LHCN-M2 (cell line): Measurements from ENCODE around the gene ZGRF1. TPM values are rescaled to one million over a fixed set of nuclear protein-coding genes. Genes with fewer than 3 reads are reported as not detected.
"Not testable (repeated sequence)": the region's sequence is repeated elsewhere in the genome, so short reads cannot be mapped to it uniquely, and the experiment has no call there.

Experiments
- DNase-seq: peaks from one replicate; pipeline ENCODE4 v3.0.0-alpha.2; 2012; ENCODE audit warnings: low read depth
- total RNA-seq: library from RNA; depleted of rRNA; stranded (reverse); fragments of >200 nt; gene quantifications from 2 replicates; pipeline ENCODE4 v1.2.3, GENCODE V29; 2014; rRNA removed

The ZGRF1 gene
- total RNA-seq, 1 experiment from 2014 or later = 17.4 TPM

DNA sequence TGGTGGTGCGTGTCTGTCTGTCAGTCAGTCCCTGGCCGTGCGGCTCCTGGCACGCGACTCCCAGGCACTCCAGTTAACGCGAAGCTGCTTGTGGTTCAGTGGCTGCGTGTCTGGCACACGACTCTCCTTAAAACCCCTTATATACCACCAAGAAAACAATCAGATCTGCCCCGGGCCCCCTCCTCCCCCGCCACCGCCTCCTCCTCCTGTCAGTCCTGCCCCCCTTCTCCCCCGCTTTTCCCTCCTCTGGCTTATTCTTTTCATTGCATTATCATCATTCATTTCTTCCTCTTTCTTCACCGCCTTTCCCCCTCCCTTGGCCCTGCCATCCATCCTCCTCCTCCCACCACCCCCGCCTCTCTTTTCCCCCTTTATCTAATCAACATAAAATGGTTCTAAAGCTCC is 120.6 kb downstream of the ZGRF1 start, which contains the start of gene NEUROG2:
TSS of gene NEUROG2 (minus strand) at position 115 of the 405 bp plus-strand sequence. CDS start 705 bp downstream, outside the sequence.
- DNase-seq = no peak

DNA sequence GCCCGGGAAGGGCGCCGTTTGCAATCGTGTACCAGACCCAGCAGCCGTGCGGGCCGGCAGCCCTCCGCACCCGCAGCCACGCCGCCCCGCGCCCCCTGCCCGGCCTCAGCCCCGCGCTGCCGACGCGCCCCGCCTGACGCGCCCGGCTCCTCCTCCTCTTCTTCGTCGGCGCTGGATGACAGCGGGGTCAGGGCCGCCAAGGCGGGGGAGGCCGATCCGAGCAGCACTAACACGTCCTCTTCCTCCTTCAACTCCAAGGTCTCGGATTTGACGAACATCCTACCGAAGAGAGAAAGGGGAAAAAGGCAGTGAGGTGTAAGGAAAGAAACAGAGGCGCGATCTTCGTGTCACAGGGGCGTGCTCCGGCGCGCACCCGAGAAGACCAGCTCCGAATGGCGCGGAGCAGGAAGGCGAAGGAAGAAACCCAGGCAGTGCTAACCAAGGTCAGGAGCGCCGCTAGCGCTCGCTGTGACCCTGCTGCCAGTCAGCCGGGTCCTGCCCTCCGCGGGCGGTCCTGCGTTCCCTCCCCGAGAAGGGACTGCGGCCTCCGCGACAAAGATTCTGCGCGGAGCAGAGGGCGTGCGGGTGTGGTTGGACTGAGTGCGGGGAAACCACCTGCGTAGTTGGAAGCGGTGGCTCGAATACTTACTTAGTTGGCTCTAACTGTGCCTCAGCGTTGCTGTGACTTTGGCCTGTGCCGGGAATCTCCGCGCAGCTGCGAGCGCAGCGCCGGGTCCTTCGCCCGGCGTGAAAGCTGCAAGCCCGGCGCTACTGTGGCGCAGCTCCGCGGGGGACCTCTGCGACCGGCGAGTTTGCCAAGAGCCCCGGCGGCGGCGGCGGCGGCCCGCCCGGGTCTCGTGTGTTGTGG is 121.3 kb downstream of the ZGRF1 start:
- peak; percentile 46 for DNase-seq

DNA sequence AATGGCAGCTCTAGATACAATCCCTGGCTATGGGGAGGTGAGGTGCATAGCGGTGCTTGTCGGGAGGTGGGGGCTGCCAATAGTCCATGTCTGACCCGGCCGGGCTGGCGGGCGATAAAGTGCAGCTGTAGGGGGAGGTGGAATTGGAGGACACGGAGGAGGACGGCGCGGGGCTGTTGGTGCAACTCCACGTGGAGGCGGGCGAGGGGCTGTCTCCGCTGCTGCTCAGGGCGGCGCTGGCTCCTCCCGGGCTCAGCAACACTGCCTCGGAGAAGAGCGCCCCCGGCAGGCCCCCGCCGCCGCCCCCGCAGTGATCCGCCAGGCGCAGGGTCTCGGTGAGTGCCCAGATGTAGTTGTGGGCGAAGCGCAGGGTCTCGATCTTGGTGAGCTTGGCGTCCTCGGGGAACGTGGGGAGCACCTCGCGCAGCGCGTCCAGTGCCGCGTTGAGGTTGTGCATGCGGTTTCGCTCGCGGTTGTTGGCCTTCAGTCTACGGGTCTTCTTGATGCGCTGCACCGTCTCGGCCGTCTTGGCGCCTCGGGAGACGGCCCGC is 122.0 kb downstream of the ZGRF1 start:
- DNase-seq = no peak

DNA sequence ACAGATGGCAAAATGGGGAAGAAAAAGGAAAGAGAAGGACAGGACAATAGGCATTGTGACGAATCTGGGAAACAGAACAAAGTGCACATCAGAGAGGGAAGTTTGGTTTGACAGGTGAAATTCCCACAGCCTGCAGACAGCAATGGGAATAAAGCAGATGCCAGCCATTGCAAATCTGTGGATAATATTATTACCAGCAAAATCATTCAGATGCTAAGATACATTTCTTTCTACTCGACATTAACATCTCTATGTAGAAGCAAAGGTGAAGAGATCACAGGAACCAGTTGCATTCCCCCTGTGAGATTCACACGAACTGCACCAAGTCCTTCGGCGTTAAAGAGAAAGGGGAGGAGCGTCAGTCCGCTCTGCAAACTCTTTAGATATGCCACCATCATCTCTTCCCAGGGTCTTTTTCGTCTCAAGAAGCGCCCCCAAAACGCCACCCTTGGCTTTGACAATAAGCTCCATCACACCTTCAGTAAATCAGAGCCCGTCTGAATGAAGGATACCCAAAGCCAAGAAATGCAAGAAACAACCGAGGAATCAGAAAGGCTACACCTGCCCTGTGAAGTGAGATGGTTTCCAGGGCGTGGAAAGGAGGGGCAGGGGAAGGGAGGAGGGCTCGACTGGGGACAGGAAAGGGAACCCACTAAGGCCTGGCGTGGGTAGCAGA is 122.6 kb downstream of the ZGRF1 start:
- no peak for DNase-seq

DNA sequence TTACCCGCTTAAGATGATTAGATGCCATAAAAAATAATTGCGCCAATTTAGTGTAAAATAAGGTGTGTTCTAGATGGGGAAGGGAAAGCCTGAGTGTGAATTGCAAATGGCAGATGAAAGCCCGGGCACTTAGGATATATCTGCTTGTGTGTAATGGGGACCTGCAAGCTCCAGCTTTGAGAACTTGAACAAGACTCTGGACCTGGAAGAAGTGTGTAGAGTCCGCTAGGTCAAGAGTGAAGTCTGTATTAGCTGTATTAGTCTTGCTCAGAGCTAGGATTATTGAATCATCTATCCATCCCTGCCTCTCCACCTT is 124.9 kb downstream of the ZGRF1 start:
- no peak for DNase-seq

DNA sequence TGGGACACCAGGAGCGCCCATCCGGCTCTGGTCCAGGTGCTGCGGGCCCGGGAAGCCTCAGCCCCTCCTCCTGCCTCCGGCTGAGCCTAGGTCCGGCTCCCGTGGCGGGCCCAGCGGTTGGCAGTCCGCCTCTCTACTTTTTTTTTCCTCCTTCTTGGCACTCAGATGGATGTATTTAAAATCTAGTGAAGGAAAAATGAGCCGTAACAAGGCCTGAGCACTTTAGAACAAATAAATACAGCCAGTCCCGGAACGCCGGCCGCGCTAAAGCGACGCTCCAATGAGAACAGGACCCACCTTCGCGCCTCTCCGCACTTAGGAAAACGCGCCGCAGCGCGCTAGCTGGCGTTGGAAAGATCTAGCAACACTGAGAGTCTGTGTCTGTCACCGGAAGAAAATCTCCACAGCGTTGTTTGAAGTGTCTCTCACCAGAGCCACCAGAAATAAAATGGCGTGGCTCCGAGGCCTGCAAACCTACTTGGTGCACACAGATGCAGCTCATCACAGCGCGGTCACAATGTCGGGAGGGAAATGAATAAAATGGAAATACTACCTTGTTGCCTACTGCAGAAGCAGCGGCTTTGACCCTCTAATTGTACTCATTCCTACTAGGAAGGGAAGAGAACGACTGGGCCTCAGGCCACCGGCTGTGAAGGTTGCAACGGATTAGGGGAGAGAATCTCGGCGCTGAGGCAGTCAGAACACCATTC is 125.5 kb downstream of the ZGRF1 start:
- DNase-seq = no peak

DNA sequence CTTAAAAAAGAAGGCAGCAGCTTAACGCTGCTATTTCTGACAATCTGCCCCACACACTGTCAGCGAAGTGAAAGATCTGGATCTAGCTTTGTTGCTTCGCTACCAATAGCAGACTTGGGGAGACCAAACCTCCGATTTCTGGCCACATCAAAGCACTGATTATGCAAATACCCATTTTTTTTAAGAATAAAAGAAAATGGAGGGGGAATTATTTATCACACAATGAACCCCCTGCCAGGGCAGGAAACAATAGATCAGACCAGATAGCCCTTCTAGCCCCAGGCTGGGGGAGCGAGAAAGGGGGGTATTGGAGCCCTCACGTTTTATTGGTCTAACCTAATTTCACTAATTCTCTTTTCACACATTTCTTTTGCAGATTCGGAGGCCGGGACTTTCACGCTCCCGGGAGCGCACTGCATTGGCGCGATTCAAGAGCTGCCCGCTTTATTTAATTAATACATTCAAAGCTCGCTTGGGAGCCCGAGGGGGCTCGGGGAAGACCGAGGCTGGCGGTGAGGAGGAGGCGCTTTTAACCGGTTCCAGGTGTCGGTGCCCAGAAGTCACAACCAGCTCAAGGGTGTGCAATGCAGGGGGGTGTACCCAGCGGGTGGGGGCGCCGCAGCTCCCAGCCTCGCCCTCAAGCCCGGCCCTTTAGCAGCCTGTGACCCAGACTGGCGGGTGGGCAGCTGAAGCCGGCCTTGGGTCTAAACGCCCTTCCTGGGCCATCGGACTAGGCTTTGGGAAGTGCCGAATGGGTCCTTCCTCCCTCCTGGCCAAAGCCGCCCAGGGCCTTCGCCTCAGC is 126.2 kb downstream of the ZGRF1 start:
- DNase-seq = no peak

DNA sequence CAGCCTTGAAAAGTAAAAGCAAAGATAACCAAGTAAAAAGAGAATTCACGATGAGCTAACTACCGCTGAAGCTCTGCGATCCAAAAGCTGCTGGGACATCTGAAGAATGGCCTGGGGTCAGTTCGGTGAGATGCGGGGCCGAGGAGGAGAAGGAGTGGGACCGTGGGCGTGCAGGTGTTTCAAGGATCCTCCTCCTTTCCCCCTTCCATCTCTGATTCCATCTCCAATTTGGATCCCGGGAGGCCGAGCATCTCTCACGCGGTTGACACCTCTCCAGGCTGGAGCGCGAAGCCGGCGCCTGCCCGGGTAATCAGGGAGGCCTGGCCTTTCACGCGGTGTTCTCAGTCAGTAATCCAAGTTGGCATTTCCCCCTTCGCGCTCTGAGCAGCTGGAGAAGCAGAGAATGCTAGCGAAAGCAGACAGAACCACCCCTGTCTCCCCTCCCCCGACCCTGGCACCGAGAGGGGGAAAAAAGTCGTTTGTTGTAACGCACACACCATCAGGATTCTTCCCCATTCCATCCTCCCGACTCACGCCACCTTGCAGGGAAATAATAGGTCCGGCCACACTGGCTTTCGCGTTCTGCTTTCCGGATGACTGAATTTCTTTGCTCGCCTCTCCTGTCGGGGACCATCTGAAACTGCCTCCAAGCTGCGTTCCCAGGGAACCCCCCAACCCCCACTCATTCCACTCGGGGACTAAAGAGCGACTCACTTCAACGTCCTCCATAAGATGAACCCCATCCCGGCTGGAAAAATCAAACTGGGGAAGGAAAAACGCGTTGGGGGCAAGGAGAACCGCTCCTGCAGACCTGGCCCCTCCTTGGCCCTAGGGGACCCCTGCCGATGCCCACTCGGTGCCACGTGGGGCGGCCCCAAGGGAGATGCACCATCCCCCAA is 127.2 kb downstream of the ZGRF1 start:
- no peak for DNase-seq

DNA sequence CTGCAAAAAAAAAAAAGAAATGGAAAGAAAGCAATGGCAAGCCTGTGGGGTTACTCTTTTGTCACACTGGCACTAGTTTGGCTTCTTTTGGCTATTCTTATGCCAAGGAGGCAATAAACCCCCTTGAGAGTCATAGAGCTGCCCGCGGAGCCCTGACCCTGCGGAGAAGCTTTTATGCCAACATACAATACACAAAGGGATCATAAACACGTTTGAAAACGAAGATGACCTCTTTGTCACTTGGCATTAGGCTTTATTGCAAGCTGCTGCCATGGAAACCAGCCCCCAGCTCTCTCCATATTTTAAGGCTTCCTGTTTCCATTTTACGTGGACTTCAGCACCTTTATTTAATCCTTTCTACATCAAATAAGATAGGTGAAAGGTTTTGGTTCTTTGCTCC is 128.4 kb downstream of the ZGRF1 start:
- DNase-seq = no peak

DNA sequence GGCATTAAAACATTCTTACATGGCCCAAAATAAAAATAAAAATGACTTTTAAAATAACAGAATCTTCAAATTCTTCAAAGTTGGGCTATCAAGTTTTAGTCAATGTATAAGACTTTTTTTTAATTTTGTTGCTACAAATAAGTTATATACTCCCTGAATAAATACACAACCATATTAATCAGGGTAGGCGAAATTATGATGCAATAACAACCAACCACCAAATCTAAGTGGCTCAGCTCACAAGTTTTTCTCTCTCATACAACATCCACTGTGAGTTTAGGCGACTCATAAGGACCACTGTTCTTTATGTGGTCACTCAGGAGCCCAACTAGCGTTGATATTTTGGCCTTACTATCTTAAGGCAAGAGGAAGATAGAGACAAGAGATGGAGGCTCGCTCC is 131.9 kb downstream of the ZGRF1 start:
- no peak for DNase-seq

DNA sequence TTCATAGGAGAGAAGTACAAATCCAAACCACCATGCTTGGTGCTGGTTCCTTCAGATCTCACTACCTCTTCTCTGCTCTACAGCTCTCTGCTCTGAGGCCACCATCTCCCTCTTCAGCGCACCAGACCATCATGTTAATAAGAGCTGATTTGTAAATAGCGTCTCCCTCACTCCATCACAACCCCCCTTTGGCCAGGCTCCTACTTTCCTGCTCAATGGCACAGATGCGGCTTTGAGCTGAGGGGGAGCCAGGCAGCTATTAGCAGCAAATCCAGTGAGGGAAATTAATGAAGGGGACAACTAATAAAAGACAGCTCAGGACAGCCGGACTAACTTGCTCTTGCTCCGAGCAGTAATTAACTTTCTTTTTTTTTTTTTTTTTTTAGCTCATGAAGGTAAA is 133.8 kb downstream of the ZGRF1 start:
- DNase-seq = no peak

DNA sequence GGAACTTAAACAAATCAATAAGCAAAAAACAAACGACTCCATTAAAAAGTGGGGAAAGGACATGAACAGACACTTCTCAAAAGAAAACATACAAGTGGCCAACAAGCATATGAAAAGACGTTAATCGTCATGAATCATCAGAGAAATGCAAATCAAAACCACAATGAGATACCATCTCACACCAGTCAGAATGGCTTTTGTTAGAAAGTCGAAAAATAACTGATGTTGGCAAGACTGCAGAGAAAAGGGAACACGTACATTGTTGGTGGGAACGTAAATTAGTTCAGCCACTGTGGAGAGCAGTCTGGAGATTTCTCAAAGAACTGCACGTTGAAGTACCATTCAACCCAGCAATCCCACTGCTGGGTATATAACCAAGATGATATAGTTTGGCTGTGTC is 144.4 kb downstream of the ZGRF1 start:
- DNase-seq = peak; percentile 32

DNA sequence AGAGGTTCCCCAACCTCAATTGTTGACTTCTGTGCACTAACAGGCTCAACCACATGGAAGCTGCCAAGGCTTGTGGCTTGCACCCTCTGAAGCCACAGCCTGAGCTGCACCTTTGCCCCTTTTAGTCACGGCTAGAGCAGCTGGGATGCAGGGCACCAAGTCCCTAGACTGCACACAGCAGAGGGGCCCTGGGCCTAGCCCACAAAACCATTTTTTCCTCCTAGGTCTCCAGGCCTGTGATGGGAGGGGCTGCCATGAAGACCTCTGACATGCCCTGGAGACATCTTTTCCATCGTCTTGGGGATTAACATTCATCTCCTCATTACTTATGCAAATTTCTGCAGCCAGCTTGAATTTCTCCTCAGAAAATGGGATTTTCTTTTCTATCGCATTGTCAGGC is 145.9 kb downstream of the ZGRF1 start:
- DNase-seq = not testable (repeated sequence)

Other genes with a start within 250 kb of the ZGRF1 start
- 0.06 TPM in 1 of 2 replicates, not detected in the other for gene NEUROG2, start 120.7 kb downstream of the ZGRF1 start, total RNA-seq
- gene LARP7, start 234 bp upstream of the ZGRF1 start, total RNA-seq = 37.4 and 47.8 TPM in 2 replicates